Measurements from ENCODE around the gene ITGA2B. TPM values are rescaled to one million over a fixed set of nuclear protein-coding genes. Genes with fewer than 3 reads are reported as not detected.
A peak's percentile ranks its signal among the peaks of the same experiment; 100 is the strongest.

ITGA2B gene
- total and polyA plus RNA-seq, 2 of the 13 experiments (the other 11 are each of a cell fraction or from before 2014, with no cell fraction given): 0.38 to 1.1 TPM

- TF ChIP-seq ZNF354B (CRISPR knock-in tag; IDR thresholded peaks at IDR 0.05) (no peak), ZNF124 (CRISPR knock-in tag; IDR thresholded peaks at IDR 0.05) (peak; percentile 64; the same call in 1 of the 2 replicates), SP5 (CRISPR knock-in tag; IDR thresholded peaks at IDR 0.05; ENCODE audit: borderline replicate concordance, low read depth) (peak; percentile 89), ZNF687 (CRISPR knock-in tag; IDR thresholded peaks at IDR 0.05) (peak; percentile 80), ATF1 (CRISPR knock-in tag; IDR thresholded peaks at IDR 0.05) (peak; percentile 82), ZNF639 (CRISPR knock-in tag; conservative IDR thresholded peaks at IDR 0.05) (no peak), ZBTB14 (CRISPR knock-in tag; IDR thresholded peaks at IDR 0.05) (peak; percentile 71), ZNF280D (CRISPR knock-in tag; IDR thresholded peaks at IDR 0.05) (peak; percentile 57; the same call in 1 of the 2 replicates), ZNF614 (CRISPR knock-in tag; IDR thresholded peaks at IDR 0.05; ENCODE audit: borderline replicate concordance) (peak; percentile 68; the same call in 1 of the 2 replicates), KDM2A (CRISPR knock-in tag; IDR thresholded peaks at IDR 0.05; ENCODE audit: borderline replicate concordance, low read depth) (peak; percentile 90), ARNTL (CRISPR knock-in tag; IDR thresholded peaks at IDR 0.05) (peak; percentile 99), ELK4 (CRISPR knock-in tag; IDR thresholded peaks at IDR 0.05; ENCODE audit: borderline replicate concordance) (no peak), ZNF891 (CRISPR knock-in tag; IDR thresholded peaks at IDR 0.05) (no peak), SP1 (IDR thresholded peaks at IDR 0.05) (no peak), SP1 (CRISPR knock-in tag; IDR thresholded peaks at IDR 0.05) (peak; percentile 76), CREM (IDR thresholded peaks at IDR 0.05) (peak; percentile 86), CREM (CRISPR knock-in tag; IDR thresholded peaks at IDR 0.05) (no peak), SATB2 (CRISPR knock-in tag; IDR thresholded peaks at IDR 0.05) (no peak), ZNF772 (CRISPR knock-in tag; IDR thresholded peaks at IDR 0.05) (peak; percentile 83), CENPX (CRISPR knock-in tag; IDR thresholded peaks at IDR 0.05) (no peak), MATR3 (CRISPR knock-in tag; IDR thresholded peaks at IDR 0.05) (no peak)
These were observed 62.5 kb downstream of the ITGA2B start (continued) for GRCh38 chr17:44326861-44327444.
